Measurements from ENCODE around the gene E2F8.
A peak's percentile ranks its signal among the peaks of the same experiment; 100 is the strongest.

Gene E2F8, protein sequence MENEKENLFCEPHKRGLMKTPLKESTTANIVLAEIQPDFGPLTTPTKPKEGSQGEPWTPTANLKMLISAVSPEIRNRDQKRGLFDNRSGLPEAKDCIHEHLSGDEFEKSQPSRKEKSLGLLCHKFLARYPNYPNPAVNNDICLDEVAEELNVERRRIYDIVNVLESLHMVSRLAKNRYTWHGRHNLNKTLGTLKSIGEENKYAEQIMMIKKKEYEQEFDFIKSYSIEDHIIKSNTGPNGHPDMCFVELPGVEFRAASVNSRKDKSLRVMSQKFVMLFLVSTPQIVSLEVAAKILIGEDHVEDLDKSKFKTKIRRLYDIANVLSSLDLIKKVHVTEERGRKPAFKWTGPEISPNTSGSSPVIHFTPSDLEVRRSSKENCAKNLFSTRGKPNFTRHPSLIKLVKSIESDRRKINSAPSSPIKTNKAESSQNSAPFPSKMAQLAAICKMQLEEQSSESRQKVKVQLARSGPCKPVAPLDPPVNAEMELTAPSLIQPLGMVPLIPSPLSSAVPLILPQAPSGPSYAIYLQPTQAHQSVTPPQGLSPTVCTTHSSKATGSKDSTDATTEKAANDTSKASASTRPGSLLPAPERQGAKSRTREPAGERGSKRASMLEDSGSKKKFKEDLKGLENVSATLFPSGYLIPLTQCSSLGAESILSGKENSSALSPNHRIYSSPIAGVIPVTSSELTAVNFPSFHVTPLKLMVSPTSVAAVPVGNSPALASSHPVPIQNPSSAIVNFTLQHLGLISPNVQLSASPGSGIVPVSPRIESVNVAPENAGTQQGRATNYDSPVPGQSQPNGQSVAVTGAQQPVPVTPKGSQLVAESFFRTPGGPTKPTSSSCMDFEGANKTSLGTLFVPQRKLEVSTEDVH

DNA sequence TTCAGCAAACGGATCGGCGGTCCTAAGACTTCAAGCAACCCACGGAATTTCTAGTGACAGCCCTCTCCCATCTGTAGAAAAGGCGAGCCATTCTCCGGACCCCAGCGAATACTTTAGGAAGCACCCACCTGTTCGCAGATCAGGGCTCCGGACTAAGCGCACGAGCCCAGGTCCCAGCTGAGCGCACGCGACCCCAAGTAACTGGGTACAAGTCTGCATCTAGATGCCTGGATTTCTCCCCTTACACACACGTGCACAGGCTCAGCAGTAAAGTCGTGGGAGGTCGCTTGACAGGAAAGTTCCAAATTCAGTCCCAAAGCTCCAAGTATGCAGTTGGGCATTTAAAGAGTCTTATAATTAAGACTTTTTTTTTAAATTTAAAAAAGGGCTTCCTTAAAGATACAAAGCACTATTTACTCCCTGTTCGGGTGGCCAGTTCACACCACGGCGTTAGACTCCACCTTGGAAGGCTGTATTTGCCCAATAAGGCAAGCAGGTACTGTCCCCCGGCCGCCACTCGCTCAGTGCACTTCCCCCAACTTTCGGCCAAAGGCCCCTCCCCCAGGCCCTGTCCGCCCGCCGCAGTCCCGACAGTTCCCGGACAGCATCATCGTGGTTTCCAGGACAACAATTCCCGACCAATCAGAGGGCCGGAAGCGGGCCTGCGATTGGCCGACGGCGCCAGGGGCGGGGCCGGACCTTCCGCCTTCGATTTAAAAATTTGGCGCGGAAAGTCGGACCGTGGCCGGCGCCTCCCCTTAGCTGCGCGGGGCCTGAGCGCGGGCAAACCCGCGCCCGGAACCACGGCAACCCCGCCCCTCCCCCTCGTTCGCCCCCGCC is at the start of gene E2F8:
Gene E2F8 (minus strand): TSS at position 526 of the 840 bp plus-strand sequence. CDS start 824 bp downstream, outside the sequence.
- H3K27ac ChIP-seq = peak within 1 kb of the TSS; percentile 92

DNA sequence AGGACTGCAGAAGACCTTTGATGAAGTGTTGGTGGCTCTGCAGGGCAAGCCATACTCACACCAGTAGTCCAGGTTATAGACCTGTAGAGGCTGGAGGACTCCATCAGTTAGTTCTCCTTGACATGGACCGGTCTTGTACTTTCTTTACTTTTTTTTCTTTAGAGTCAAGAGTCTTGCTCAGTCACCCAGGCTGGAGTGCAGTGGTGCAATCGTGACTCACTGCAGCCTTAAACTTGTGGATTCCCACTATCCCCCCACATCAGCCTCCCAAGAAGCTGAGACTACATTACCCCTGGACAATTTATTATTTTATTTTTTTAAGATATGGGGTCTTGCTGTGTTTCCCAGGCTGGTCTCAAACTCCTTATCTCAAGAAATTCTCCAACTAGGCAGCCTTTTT is 49.6 kb upstream of the E2F8 start:
- no peaks in the 10 kb centered on the region for H3K9me3 ChIP-seq
- no peaks in the 10 kb centered on the region for H3K27me3 ChIP-seq
- H3K4me2 ChIP-seq = no peak overlapping the region
- no peak for TF ChIP-seq Cebpa-rat (IDR thresholded peaks at IDR 0.05)
- H3K9ac ChIP-seq = no peak overlapping the region
- H3K4me1 ChIP-seq = no peaks in the 10 kb centered on the region
- no peak overlapping the region for H3K27ac ChIP-seq
- H4K20me1 ChIP-seq = no peaks in the 10 kb centered on the region
- no peak overlapping the region for H3K4me3 ChIP-seq
- no peaks in the 10 kb centered on the region for H3K36me3 ChIP-seq

More for the DNA sequence above, at the start of gene E2F8:
- H3K27me3 ChIP-seq = 0 out of 2 replicates have a peak, but pooled peaks cover 11% of the 10 kb centered on the region
- H3K4me1 ChIP-seq = peaks cover 33% of the 10 kb centered on the region
- peaks cover 33% of the 10 kb centered on the region for H3K36me3 ChIP-seq
- no peaks in the 10 kb centered on the region for H4K20me1 ChIP-seq
- no peak for TF ChIP-seq Cebpa-rat (IDR thresholded peaks at IDR 0.05)
- no peaks in the 10 kb centered on the region for H3K9me3 ChIP-seq
- peak within 1 kb of the TSS; percentile 99 for H3K4me2 ChIP-seq
- H3K4me3 ChIP-seq = peak within 1 kb of the TSS; percentile 85
- peak within 1 kb of the TSS; percentile 92 for H3K9ac ChIP-seq

DNA sequence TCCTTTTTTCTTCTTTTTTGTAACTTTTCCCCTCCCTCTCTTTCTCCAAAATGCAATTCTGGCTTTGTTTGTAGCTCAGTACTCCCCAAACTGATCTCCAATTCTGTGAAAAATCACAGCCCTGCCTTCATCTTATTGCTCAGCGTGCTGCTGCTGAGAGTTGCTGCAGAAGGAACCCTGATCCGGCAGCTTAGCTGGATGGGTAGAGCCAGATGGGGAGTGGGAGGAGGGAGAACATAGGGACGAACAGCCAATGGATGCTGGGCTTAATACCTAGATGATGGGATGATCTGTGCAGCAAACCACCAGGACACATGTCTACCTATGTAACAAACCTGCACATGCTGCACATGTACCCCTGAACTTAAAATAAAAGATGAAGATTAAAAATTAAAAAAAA is 47.5 kb upstream of the E2F8 start:
- no peak for TF ChIP-seq Cebpa-rat (IDR thresholded peaks at IDR 0.05)
- H3K27me3 ChIP-seq = no peaks in the 10 kb centered on the region

DNA sequence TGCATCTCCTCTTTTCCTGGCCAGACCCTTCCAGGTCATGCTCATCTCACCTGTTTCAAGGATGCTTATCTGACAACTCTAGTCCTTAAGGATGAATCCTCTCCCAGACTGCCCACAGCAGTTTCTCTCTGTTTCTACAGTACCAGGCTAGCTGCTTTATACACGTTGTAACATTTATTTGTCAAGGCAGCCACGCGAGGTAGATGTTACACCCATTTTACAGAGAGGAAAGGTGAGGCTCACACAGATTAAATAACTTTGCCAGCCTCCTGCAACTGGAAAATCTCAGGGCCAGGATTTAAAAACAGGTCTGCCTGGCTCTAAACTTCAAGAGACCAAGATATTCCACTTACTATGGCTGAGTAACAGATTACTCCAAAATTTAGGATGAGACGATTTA is 45.7 kb upstream of the E2F8 start:
- no peaks in the 10 kb centered on the region for H3K9me3 ChIP-seq
- H4K20me1 ChIP-seq = no peaks in the 10 kb centered on the region
- H3K27ac ChIP-seq = no peak overlapping the region
- H3K27me3 ChIP-seq = no peaks in the 10 kb centered on the region
- H3K4me2 ChIP-seq = no peak overlapping the region
- H3K9ac ChIP-seq = no peak overlapping the region
- H3K4me1 ChIP-seq = peaks cover 11% of the 10 kb centered on the region
- no peak overlapping the region for H3K4me3 ChIP-seq
- no peaks in the 10 kb centered on the region for H3K36me3 ChIP-seq
- no peak for TF ChIP-seq Cebpa-rat (IDR thresholded peaks at IDR 0.05)

More for the DNA sequence above, 47.5 kb upstream of the E2F8 start:
- Histone ChIP-seq H3K27ac (no peak overlapping the region), H3K9me3 (no peaks in the 10 kb centered on the region), H4K20me1 (no peaks in the 10 kb centered on the region), H3K4me3 (no peak overlapping the region), H3K9ac (no peak overlapping the region), H3K4me2 (no peak overlapping the region), H3K36me3 (no peaks in the 10 kb centered on the region), H3K4me1 (peaks cover 11% of the 10 kb centered on the region)

DNA sequence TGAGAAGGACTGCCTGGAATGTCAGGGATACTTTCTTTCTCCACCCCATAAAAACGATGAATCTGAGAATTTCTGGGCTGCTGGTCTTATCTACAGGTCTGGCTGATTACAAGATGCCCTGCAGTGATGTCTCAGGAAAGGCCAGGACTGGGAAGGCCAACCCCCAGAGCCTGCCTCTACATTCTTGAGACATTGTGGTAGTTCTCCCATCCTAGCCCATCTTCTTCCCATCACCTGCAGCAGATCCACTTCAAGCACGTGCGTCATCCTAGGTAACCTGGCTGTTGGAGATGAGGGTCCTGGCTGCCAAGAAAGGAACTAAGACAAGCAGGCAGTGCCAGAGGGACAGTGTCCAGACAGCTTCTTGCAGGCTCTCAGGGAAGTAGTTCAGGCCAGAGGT is 44.1 kb upstream of the E2F8 start:
- Histone ChIP-seq H4K20me1 (no peaks in the 10 kb centered on the region), H3K4me1 (peaks cover 11% of the 10 kb centered on the region), H3K4me3 (no peak overlapping the region), H3K9me3 (no peaks in the 10 kb centered on the region), H3K27ac (no peak overlapping the region), H3K27me3 (no peaks in the 10 kb centered on the region), H3K4me2 (no peak overlapping the region), H3K36me3 (no peaks in the 10 kb centered on the region), H3K9ac (no peak overlapping the region)
- TF ChIP-seq Cebpa-rat (IDR thresholded peaks at IDR 0.05) = no peak

DNA sequence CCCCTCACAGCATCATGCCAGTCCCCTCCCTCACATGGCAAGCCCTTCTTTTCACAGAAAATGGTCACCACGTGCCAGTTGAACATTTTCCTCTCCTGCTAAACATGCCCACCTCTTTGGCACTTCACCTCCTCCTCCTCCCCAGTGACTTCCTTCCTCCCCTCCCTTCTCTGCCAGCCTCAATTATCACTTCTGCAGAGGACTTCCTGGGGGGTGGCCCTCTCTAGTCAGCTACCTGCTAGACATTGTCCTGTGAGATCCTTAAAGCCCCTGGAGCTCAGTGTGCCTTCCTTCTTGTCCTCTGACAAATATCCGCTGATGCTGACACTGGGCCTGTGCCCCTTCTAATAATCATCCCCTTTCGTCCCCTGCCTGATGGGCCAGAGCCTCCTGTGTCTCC is 43.2 kb upstream of the E2F8 start:
- Histone ChIP-seq H3K27me3 (no peaks in the 10 kb centered on the region), H3K27ac (no peak overlapping the region), H3K36me3 (no peaks in the 10 kb centered on the region), H3K9me3 (no peaks in the 10 kb centered on the region), H3K4me3 (no peak overlapping the region), H3K9ac (no peak overlapping the region), H3K4me2 (peak overlapping the region; percentile 44), H3K4me1 (peaks cover 18% of the 10 kb centered on the region), H4K20me1 (no peaks in the 10 kb centered on the region)
- TF ChIP-seq Cebpa-rat (IDR thresholded peaks at IDR 0.05) = no peak

DNA sequence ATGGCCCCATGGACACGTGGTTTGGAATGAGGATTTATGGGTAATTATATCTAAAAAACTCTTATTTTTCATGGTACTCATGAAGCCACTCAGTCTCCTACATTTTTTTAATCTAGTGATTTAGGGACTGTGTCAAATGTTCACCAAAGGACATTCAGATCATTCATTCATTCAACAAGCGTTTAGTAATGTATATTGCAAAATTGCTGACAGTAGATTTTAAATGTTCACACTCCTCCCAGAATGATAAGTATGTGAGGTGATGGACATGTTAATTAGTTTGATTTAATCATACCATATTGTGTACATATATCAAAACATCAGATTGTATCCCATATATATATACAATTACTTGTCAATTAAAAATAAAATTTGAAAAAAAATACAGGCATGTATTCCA is 40.8 kb upstream of the E2F8 start:
- H4K20me1 ChIP-seq = no peaks in the 10 kb centered on the region
- no peak overlapping the region for H3K4me3 ChIP-seq
- H3K4me2 ChIP-seq = no peak overlapping the region
- no peak overlapping the region for H3K27ac ChIP-seq
- H3K36me3 ChIP-seq = no peaks in the 10 kb centered on the region
- no peak for TF ChIP-seq Cebpa-rat (IDR thresholded peaks at IDR 0.05)
- H3K27me3 ChIP-seq = no peaks in the 10 kb centered on the region
- no peak overlapping the region for H3K9ac ChIP-seq
- no peaks in the 10 kb centered on the region for H3K9me3 ChIP-seq
- H3K4me1 ChIP-seq = peaks cover 19% of the 10 kb centered on the region

DNA sequence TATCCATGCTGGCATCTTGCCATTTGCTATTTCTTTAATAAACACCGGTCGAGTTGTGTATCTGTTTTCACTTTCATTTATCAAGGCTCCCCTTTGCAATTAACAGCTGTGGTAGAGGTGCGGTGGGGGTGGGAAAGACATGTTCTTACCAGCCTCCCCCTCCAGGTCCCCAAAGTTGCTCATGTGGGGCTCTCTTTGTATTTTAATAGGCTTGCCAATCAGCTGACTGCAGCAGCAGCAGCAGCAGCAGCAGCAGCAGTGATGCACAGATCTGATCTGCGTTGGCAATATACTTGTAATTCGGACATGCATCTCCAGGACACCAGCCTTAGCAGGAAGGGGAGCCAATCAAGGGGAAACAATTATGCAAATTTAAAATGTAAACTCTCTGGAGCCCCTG is 40.3 kb upstream of the E2F8 start:
- no peak overlapping the region for H3K4me3 ChIP-seq
- no peaks in the 10 kb centered on the region for H3K27me3 ChIP-seq
- no peaks in the 10 kb centered on the region for H3K36me3 ChIP-seq
- no peaks in the 10 kb centered on the region for H3K9me3 ChIP-seq
- no peak overlapping the region for H3K27ac ChIP-seq
- no peak for TF ChIP-seq Cebpa-rat (IDR thresholded peaks at IDR 0.05)
- no peak overlapping the region for H3K4me2 ChIP-seq
- peaks cover 19% of the 10 kb centered on the region for H3K4me1 ChIP-seq
- no peaks in the 10 kb centered on the region for H4K20me1 ChIP-seq
- no peak overlapping the region for H3K9ac ChIP-seq

DNA sequence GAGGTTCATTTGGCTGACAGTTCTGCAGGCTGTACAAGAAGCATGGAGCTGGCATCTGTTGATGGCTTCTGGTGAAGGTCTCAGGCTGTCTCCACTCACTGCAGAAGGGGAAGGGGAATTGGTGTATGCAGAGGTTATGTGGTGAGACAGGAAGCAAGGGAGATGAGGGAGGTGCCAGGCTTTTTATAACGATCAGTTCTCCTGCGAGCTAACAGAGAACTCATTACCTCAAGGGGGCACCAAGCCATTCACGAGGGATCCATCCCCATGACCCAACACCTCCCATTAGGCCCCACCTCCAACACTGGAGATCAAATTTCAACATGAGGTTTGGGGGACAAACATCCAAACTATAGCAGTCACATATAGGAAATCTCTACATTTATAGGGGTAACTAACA is 38.7 kb upstream of the E2F8 start:
- Histone ChIP-seq H4K20me1 (no peaks in the 10 kb centered on the region), H3K36me3 (no peaks in the 10 kb centered on the region), H3K4me2 (no peak overlapping the region), H3K27me3 (no peaks in the 10 kb centered on the region), H3K4me3 (no peak overlapping the region), H3K9ac (no peak overlapping the region), H3K27ac (no peak overlapping the region), H3K4me1 (peaks cover 19% of the 10 kb centered on the region), H3K9me3 (no peaks in the 10 kb centered on the region)
- TF ChIP-seq Cebpa-rat (IDR thresholded peaks at IDR 0.05) = no peak
